GM21390 (cell line): ENCODE measurements around the gene TCF3.

ENCODE experiments used
- ATAC-seq: cut with Tn5 transposase; IDR thresholded peaks from one replicate; pipeline ENCODE4 v1.9.1; 2021; ENCODE audit not compliant: unreplicated experiment

Gene TCF3

DNA sequence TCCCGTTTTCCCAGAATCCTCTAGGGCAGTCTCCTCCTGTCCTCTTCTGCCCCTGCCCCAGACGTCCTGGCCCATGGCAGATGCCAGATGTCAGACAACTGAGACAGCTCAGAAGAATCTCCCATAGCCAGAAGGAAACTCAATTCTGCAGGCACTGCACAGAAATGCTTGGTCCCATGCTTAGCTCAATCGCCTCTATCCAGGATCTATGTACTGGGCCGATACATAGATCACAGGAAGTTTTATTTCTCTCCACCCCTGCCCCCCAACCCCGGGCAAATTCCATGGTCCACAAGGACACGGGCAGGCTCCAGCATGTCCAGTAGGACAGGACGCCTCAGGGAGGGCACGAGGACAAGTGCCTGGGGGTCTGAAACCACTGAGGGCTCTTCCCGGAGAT is 64.5 kb downstream of the TCF3 start:
- ATAC-seq, result no peak

DNA sequence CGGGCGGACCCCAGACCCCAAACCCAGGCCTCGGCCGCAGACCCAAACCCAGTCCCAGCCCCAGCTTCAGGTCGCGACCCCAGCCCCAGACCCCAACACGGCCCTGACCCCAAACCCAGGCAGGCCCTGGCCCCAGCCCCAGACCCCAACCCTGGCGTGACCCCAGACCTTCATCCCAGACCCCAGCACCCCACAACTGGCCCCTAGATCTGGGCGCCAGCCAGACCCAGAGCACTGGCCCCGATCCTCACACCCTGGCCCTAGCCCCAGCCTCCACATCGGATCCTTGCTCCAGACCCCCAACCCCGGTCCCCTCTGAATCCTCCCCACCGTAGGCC is 67.2 kb downstream of the TCF3 start:
- ATAC-seq, result no peak

DNA sequence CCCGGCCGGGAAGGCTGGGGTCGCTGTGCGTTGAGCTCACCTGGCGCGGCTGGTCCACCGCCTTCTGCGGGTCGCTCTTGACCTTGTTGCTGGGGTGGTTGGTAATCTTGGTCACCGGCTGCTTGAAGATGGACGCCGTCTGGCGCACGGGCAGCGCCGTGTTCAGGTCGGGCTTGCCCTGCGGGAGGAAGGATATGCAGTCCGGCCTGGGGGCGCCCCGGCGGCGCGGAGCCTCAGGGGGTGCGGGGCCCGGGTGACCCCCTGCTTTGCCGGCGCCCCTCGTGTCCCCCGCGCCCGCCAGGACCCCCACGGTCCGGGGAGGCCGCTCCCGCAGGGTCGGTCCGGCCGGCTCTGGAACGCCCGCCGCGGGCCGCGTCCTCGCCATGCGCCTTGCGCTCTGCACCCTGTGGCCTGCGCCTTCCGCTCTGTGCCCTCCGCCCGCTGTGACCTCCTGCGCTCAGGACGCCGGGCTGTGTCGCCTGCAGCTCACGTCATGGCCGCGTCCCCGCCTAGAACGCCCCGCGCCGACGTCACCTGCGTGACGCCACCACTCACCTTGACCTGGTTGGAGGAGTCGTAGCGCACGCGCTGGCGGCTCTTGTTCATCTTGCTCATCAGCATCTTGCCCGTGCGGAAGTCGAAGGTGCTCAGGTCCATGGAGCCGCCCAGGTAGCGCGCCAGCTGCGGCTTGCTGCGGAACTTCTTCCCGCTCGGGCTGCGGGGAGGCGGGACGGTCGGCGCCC is 67.7 kb downstream of the TCF3 start:
- no peak for ATAC-seq

DNA sequence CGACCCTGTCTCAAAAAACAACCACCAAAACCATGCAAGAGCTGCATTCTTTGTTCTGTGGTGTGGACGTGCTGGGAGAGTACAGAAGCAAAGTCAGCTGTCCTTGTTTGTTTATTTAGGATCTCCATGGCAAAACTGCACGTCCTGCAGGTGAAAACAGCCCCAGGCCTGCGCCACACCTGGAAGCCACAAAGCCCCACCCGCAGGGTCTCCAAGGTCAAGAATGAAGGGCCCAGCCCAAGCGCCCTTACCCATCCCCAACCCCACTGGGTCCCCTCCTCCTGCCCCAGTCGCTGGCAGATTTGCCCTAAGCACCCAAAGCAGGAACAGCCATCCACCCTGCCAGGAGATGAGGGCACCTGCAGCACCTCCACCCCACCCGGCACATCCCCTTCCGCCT is 70.2 kb downstream of the TCF3 start:
- no peak for ATAC-seq

DNA sequence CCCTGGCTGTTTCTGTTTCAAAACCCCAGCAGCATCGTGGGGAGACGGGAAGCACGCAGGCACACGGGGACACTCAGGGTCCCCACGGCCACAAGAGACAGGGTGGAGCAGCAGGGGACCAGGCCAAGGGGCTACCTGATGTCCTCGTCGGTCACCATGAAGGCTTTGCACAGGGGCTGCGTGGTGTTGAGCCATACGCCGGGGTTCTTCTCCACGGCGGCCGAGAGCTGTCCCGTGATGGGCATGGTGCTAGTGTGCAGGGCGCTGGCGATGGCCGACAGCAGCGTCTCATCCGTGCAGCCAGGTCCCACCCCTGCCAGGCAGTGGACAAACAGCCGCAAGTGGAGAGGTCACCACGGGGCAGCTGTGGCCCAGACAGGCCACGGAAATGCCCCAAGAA is 71.5 kb downstream of the TCF3 start:
- ATAC-seq, result no peak

DNA sequence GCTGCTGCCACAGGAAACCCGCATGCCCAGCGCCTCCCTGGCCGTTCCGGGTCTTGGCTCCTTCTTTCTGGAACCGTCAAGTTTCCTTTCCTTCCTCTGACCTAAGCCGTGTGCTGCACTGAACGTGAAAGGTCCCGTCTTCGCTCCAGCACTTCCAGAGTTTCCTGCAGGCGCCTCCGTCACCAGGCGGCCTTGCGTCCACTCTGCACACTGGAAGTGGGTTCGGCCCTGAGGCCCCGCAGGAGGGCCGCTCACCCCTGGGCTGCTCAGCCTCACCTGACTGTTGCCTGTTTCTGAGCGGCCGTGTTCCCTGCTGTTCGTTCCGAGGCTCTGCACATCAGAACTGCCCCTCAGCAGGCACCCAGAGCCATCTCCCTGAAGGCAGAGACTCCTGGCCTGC is 72.0 kb downstream of the TCF3 start:
- ATAC-seq, result no peak

DNA sequence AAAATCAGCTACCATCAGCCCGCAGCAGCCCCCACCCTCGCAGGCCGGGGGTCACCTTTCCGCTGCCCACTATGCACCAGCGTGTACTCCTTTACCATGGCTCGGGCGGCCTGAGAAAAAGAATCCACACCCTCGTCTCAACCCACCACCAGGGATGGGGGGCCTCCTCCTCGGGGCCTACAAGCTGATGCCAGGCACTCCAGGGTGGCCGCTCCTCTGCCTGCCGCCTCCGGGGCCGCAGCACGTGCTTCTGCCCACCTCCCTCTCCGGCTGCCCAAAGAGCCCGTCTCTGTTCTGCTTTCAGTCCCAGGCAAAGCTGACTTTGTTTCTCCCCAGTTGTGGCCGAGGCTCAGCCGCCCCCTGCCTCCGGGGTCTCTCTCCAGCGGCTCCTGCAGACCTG is 73.2 kb downstream of the TCF3 start:
- no peak for ATAC-seq

DNA sequence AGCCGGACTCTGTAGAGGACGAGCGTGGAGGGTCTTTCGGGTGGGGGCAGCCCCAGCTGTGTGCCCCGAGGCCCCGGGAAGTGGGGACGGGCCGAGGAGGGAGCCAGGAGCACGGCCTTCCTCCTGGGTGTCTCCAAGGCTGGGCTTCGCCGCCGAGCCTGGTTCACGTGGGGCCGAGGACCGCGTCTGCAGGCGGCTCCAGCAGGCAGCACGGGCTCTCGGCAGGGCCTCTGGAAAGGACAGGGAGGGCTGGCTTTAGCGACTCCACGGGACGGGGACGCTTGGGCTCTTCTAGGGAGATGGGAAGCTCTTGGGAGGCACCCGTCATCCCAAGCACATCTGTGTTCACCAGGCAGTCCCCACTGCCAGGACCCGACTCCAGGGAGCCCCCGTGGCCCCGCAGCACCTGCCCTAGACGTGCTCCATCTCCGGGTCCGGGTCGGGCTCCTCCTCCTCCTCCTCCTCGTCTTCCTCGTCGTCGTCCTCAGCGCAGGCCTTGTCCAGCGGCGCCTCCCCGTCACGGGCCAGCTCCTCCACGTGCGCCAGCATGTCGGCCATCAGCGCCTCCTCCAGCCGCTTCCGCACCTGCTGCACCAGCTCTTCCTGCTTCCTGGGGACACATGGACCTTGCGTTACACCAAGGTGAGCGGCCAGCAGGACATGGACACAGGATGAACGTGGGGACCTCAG is 74.3 kb downstream of the TCF3 start:
- ATAC-seq, result no peak

DNA sequence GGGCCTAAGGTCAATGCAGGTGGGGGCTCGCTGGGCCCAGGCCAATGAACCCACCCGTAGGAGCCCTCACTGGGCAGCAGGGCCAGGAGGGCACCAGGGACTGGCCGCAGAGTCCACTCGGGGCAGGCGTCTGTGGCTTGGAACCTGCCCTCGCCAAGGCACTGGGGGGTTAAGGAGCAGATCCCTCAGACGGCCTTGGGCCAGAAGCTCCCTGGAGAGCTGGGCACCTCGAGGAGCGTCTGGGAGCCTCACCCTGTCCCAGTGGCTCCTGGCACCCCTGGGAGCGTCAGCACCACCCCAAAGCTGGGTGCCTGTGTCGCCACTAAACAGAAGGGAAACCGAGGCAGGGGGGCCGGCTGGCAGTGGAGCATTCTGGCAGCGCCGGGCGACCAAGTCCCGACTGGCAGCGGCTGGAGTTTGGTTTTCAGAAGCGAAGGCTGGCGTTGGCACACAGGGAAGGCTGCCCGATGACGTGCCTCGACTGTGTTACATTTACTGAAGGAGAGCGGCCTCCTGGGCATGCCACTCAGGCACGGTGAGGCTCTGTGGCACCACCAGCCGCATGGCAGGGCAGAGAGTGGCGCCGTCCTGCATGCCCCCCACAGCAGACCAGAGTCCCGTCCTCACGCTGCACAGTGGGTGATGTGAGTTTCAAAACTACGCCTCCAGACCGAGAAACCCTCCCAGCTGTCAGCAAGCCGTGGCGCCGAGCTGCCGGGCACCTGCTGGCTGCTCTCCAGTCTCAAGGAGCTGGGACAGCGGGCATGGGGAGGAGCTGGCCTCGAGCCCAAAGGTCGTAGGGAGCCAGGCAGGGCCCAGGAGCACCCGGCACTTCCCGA is 75.1 kb downstream of the TCF3 start:
- ATAC-seq, result no peak

DNA sequence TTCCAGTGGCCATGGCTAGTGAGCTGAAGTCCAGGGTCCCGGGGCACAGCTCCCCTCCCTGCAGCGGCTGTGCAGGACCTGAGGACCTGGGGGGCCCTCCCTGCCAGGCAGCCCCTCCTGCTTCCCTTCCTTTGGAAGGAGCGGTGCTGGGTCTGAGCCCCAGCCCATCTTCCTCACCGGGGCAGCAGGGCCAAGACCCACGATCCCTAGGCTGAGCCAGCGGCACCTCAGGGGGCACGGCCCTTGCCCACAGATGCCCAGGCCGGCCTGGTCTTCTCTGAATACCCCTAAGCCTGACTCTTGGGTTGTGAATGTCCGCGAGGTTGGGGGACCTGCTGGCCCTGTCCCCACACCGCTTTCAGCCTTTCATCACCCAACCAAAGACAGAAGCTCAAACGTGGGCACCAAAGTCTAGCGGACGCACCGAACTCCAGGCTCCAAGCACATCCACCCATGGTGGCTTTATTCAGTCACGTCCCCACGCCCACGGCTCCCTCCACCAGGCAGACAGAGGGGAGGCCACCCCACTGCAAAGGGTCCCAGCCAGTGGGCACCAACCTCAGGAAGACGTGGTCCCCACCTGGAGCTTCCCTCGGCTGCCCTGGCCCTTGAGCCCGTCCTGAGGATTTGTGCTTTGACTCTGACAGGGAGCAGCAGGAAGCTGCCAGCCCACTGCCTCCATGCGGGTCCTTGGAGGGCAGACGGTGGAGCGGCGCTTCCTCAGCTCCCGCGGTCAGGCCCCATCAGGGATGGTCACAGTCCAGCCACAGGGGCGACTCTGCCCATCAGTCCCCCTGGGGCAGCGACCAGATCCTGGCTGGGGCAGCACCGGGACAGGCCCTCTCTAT is 75.9 kb downstream of the TCF3 start:
- no peak for ATAC-seq

DNA sequence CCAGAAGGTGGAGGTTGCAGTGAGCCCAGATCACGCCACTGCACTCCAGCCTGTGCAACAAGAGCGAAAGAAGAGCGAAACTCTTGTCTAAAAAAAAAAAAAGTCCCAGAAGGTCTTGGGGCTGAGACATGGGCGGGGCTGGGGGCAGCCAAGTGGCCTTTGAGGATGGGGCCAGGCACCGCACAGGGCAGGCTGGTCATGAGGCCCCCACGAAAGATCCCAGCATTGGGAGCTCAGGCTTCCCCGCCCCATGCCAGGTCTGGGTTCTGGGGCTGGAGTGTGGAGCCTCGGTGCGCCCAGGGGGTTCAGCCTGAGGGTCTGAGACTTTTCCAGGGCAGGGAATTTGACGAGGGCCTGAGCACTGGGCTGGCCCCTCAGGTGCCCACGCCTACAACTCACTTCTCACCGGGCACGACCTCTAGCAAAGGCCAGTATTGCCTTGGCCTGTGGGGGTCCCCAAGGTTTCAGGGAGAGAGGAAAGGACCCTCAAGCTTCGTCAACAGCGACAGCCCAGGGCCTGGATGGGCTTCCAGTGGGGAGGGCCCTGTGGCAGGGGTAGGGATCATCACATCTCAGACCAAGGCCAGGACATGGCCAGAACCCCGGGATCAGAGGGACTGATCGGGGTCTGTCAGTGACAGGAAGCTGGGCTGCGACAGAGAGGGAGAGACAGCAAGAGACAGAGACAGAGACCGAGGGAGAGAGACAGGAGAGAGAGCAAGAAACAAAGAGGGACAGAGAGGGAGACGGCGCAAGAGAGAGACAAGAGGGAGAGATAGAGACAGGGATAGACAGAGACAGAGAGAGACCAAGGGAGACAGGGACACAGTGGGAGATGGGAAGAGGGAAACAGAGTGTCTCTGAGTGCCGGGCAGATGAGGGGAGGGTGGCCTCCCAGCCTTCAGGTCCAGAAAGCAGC is 76.8 kb downstream of the TCF3 start:
- no peak for ATAC-seq

DNA sequence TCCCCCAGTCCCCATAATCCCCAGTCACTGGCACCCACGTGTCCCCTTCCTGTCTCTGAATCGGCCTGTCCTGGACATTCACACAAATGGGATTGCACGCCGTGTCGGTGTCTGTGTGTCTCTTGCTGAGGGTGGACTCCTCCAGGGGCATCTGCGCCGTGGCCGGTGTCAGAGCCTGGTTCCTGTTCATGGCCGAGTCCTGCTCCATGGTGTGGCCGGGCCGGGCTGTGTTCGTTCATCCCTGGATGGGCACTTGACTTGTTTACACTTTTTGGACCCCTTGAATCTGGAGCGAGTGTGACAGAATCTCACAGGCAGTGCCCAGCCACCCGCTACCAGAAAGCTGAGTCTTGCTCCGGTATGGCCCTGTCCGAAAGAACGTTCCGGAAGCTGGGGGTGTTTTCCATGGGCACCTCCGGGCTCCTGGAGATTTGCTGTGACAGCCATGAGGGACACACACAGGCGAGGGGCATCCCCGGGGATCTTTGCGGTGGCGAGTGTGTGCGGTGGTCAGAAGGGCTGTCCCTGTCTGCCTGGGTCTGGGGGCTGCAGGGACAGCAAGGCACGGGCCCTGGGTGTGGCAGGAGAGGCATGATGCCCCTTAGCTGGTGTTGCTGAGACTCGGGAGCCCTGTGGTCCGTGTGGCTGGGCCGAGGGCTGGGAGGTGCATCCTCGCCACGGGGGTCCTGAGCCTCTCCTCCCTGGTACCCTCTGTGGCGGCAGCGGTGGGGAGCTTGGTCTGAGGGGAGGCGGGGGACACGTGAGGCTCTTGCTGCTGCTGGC is 77.9 kb downstream of the TCF3 start:
- no peak for ATAC-seq

DNA sequence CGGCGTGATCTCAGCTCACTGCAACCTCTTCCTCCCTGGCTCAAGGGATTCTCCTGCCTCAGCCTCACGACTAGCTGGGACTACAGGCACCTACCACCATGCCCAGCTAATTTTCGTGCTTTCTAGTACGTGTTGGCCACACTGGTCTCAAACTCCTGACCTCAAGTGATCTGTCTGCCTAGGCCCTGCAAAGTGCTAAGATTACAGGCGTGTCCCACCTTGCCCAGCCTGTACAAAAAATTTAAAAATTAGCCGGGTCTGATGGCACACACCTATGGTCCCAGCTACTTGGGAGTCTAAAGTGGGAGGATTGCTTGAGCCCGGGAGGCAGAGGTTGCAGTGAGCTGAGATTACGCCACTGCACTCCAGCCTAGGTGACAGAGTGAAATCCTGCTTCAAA is 79.6 kb downstream of the TCF3 start:
- no peak for ATAC-seq

DNA sequence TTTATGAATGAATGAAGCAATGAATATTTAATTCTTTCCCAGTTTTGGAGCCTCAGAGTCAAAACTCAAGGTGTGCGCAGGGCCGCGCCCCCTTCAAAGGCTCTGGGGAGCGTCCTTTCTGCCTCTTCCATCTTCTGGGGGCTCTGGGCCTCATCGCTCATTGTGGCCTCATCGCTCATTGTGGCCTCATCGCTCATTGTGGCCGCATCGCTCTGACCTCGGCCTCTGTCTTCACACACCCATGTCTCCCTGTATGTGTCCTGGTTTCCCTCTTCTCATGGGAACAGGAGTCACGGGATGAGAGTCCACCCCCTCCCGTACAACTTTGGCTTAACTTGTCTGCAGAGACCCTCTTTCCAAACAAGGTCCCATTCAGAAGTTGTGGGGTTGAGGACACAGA is 81.1 kb downstream of the TCF3 start:
- ATAC-seq, result no peak

DNA sequence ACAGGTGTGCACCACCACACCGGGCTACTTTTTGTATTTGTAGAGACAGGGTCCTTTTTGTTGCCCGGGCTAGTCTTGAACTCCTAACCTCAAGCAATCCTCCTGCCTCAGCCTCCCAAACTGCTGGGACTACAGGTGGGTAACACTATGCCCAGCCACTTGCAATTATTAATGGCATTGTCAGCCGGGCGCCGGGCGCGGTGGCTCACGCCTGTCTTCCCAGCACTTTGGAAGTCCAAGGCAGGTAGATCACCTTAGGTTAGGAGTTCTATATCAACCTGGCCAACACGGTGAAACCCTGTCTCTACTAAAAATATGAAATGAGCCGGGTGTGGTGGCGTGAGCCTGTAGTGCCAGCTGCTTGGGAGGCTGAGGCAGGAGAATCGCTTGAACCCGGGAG is 81.6 kb downstream of the TCF3 start:
- no peak for ATAC-seq

DNA sequence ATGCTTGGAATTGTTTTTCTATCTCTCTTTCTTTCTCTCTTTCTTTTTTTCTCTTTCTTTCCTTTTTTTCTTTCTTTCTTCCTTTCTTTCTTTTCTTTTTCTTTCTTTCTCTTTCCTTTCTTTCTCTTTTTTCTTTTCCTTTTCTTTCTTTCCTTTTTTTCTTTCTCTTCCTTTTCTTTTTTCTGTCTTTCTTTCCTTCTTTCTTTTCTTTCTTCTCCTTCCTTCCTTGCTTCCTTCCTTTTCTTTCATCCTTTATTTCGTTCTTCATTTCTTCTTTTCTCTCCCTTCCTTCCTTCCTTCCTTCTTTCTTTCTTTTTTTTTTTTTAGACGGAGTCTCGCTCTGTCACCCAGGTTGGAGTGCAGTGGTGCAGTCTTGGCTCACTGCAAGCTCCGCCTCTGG is 82.4 kb downstream of the TCF3 start:
- no peak for ATAC-seq

DNA sequence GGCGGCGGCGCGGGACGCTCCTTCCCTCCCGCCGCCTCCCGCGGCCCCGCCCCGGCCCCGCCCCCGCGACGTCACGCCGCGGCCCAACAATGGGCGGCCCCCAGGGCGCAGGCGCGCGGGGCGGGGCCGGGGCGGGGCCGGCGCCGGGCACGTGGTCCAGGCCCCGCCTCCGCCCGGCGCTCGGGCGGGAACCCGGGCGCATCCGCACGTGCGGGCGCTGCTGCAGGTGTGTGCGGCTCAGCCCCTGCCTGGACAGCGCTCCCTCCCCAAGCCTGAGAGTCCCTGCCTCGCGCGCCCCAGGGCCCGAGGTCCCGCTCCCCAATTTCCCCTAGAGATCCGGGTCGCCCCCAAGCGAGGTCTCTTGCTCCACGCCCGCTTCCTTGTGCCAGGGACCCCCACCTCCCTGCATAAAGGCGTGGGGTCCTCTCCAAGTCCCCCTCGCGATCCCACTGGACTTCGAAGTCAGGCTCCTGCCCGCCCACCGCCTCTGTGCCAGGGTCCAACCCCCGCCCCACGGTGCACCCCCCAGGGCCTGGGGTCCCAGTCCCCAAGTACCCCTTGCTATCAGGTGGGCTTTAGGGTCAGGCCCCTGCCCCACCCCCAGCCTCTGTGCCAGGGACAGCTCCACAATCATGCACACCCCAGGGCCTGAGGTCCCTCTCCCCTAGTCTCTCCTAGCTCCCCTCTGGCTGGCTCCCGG is 83.9 kb downstream of the TCF3 start, which contains the start of gene MEX3D:
Gene MEX3D (minus strand): TSS at position 6 of the 700 bp plus-strand sequence. CDS start 267 bp downstream, outside the sequence.
- ATAC-seq, result peak; percentile 61

DNA sequence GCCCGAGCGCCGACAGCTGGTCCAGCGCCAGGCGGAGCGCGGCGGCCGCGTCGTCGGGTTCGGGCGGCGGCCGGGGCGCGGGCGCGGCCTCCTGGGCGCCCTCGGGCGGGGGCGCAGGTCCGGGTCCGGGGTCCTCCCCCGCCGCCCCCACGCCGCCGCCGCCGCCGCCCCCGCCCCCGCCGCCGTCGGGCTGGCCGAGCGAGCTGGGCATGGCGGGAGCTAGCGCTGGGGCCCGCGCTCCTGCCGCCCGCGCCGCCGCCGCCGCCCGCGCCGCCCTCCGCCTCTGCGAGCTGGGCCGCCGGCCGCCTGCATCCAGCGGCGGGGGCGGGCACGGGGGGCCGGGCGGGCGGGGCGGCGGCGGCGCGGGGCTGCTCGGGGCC is 84.6 kb downstream of the TCF3 start:
- no peak for ATAC-seq
